ENCODE data around the gene GP1BA. TPM values are rescaled to one million over a fixed set of nuclear protein-coding genes. Genes with fewer than 3 reads are reported as not detected.

Gene GP1BA
- not detected in 2 replicates for total RNA-seq

GRCh38 chr17:4931963-4932362 lies at the start of gene GP1BA:
Gene GP1BA (plus strand): TSS chr17:4932277. CDS start chr17:4932605, 328 bp downstream.

GRCh38 chr17:4899341-4900230 lies 32.5 kb upstream of the GP1BA start, which contains the start of gene C17orf107:
Gene C17orf107 (plus strand): TSS chr17:4899536. CDS start chr17:4899763, 227 bp downstream.

GRCh38 chr17:4903051-4903818 lies 28.8 kb upstream of the GP1BA start, which contains the start of gene CHRNE:
Gene CHRNE (minus strand): TSS chr17:4903098. CDS start chr17:4903063, 35 bp downstream.

GRCh38 chr17:4939796-4940554 lies 7.9 kb downstream of the GP1BA start, which contains the start of the genes RNF167 and SLC25A11:
Gene RNF167 (plus strand): TSS chr17:4940268. CDS start chr17:4940910, 642 bp downstream.
Gene SLC25A11 (minus strand): TSS chr17:4940046. CDS start chr17:4939910, 136 bp downstream.

GRCh38 chr17:4948166-4948930 lies 16.3 kb downstream of the GP1BA start, which contains the start of gene PFN1:
Gene PFN1 (minus strand): TSS chr17:4948530. CDS start chr17:4948394, 136 bp downstream.

GRCh38 chr17:4950746-4951204 lies 18.7 kb downstream of the GP1BA start, which contains the start of gene ENO3:
Gene ENO3 (plus strand): TSS chr17:4951119. CDS start chr17:4951830, 711 bp downstream.

GRCh38 chr17:4967539-4968485 lies 35.7 kb downstream of the GP1BA start, which contains the start of gene SPAG7:
Gene SPAG7 (minus strand): TSS chr17:4967817. CDS start chr17:4967804, 13 bp downstream.

Other genes starting within 250 kb of the GP1BA start
- 7.7 and 10.3 TPM in 2 replicates for gene PELP1, start 228.1 kb upstream of the GP1BA start, total RNA-seq
- 7.5 and 9.0 TPM in 2 replicates for gene ARRB2, start 221.6 kb upstream of the GP1BA start, total RNA-seq
- 9.5 and 11.9 TPM in 2 replicates for gene MED11, start 200.8 kb upstream of the GP1BA start, total RNA-seq
- under 0.01 and 0.11 TPM in 2 replicates for gene ZMYND15, start 192.4 kb upstream of the GP1BA start, total RNA-seq
- gene CXCL16, start 192.3 kb upstream of the GP1BA start, total RNA-seq: 0.54 and 0.77 TPM in 2 replicates
- gene TM4SF5, start 160.4 kb upstream of the GP1BA start, total RNA-seq: not detected in 2 replicates
- 0.22 and 0.95 TPM in 2 replicates for gene VMO1, start 145.9 kb upstream of the GP1BA start, total RNA-seq
- not detected in 2 replicates for gene GLTPD2, start 143.3 kb upstream of the GP1BA start, total RNA-seq
- gene PSMB6, start 136.1 kb upstream of the GP1BA start, total RNA-seq: 164 and 200 TPM in 2 replicates
- 26.3 and 35.3 TPM in 2 replicates for gene PLD2, start 125.1 kb upstream of the GP1BA start, total RNA-seq
- 25.5 and 31.3 TPM in 2 replicates for gene MINK1, start 98.9 kb upstream of the GP1BA start, total RNA-seq
- gene C17orf107, start 32.7 kb upstream of the GP1BA start, total RNA-seq: 0.77 and 1.1 TPM in 2 replicates
- 0.86 and 5.7 TPM in 2 replicates for gene CHRNE, start 29.2 kb upstream of the GP1BA start, total RNA-seq
- gene SLC25A11, start 7.8 kb downstream of the GP1BA start, total RNA-seq: 45.4 and 50.1 TPM in 2 replicates
- 11.5 and 12.6 TPM in 2 replicates for gene RNF167, start 8.0 kb downstream of the GP1BA start, total RNA-seq
- 304 and 331 TPM in 2 replicates for gene PFN1, start 16.3 kb downstream of the GP1BA start, total RNA-seq
- 2.2 and 2.3 TPM in 2 replicates for gene ENO3, start 18.8 kb downstream of the GP1BA start, total RNA-seq
- 53.2 and 56.7 TPM in 2 replicates for gene SPAG7, start 35.5 kb downstream of the GP1BA start, total RNA-seq
- gene CAMTA2, start 55.4 kb downstream of the GP1BA start, total RNA-seq: 3.0 and 3.9 TPM in 2 replicates
- 0.52 and 0.54 TPM in 2 replicates for gene INCA1, start 65.2 kb downstream of the GP1BA start, total RNA-seq
- gene KIF1C, start 65.7 kb downstream of the GP1BA start, total RNA-seq: 75.5 and 89.6 TPM in 2 replicates
- gene SLC52A1, start 103.1 kb downstream of the GP1BA start, total RNA-seq: under 0.01 and 0.17 TPM in 2 replicates
- 0.65 and 1.6 TPM in 2 replicates for gene ZFP3, start 146.2 kb downstream of the GP1BA start, total RNA-seq
- gene ZNF232, start 179.6 kb downstream of the GP1BA start, total RNA-seq: 4.1 and 4.9 TPM in 2 replicates
- gene USP6, start 183.8 kb downstream of the GP1BA start, total RNA-seq: not detected in 2 replicates

All from dermis lymphatic vessel endothelial cell (primary cell).